PFSK-1 (cell line): ENCODE measurements around the gene RREB1.

Experiments used
- FOXP2 ChIP-seq: optimal IDR thresholded peaks from 2 replicates; pipeline ENCODE3; 2011; ENCODE audit warnings: borderline replicate concordance, control low read depth, inconsistent platforms; ENCODE audit not compliant: insufficient read depth; ENCODE audit errors: extremely low read length, extremely low read depth
- POLR2AphosphoS5 ChIP-seq: IDR thresholded peaks from 2 replicates; pipeline ENCODE4 v1.6.1; 2012; ENCODE audit warnings: low read depth, mild to moderate bottlenecking, control low read depth, low read length, moderate library complexity
- SIN3A ChIP-seq: IDR thresholded peaks from 2 replicates; pipeline ENCODE4 v1.6.1; 2012; ENCODE audit warnings: mild to moderate bottlenecking, low read length, moderate library complexity, borderline replicate concordance; ENCODE audit not compliant: insufficient read depth
- TAF1 ChIP-seq: IDR thresholded peaks from 2 replicates; pipeline ENCODE4 v1.6.1; 2012; ENCODE audit warnings: low read length, control low read depth, borderline replicate concordance; ENCODE audit not compliant: insufficient read depth

- no peak for TF ChIP-seq POLR2AphosphoS5
- TF ChIP-seq FOXP2: no peak
- TF ChIP-seq TAF1: no peak
- no peak for TF ChIP-seq SIN3A
Measured at GRCh38 chr6:7264686-7265384, 157.1 kb downstream of the RREB1 start.
